ENCODE data around the gene SCN8A.
"Not testable (repeated sequence)": the region's sequence is repeated elsewhere in the genome, so short reads cannot be mapped to it uniquely, and the experiment has no call there.

The SCN8A gene

GRCh38 chr12:51774933-51775332 is 183.9 kb downstream of the SCN8A start:
- DNase-seq: no peak

DNA sequence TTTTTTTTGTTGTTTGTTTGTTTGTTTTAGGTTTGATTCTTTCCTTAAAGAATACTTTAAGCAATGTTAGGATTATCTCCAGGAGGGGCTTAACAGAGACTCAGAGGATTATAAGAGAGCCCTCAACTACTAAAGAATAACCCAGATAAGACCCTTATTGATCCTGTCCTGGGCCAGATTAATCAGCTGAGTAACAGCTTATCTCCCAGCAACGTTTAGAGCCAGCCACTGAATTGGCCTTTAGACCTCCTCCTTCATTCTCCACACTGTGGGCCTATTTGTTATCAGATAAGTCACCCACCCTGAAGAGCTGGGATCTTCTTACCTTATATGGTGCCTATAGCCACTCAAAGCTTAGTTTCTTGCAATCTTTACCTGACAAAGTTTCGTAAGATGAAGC is 186.4 kb downstream of the SCN8A start:
- no peak for DNase-seq

DNA sequence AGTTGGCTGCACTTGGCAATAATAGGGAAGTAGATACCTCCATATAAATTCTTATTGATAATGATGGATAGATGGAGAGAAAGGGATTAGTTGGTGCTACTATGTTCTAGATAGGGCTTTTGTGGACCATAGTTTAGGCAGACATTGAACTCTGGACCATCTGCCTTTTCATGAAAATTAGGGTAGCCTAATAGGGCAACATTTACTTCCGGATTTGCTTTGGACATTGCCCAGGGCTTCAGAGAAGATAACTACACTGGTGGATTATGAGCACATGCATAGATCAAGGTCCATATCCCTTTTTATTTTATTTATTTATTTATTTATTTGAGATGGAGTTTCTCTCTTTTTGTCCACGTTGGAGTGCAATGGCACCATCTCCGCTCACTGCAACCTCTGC is 186.9 kb downstream of the SCN8A start:
- no peak for DNase-seq

DNA sequence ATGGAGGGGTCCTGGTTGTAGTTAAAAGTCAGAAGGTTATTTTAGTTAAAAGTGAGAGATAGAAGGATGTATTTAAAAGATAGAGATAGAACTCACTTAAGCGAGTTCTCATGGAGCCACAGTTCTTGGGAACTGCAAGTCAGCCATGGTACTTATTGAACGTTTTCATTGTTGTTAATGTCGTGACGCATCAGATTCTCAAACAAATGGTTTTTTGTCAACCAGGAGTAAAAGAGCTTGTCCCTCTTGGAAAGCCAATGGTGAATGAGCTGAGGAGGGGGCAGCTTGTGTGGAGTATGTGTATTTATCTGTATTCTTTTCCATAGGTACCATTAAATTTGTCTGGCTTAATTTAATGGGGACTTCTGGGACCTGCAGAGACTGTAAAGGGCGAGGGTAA is 188.8 kb downstream of the SCN8A start:
- DNase-seq: no peak

GRCh38 chr12:51784688-51785087 is 193.7 kb downstream of the SCN8A start:
- DNase-seq: no peak

GRCh38 chr12:51785906-51786305 is 194.9 kb downstream of the SCN8A start:
- no peak for DNase-seq

GRCh38 chr12:51788876-51789275 is 197.8 kb downstream of the SCN8A start:
- DNase-seq: no peak

- no peak for DNase-seq
Observed at GRCh38 chr12:51792417-51792816, 201.4 kb downstream of the SCN8A start.

- no peak for DNase-seq
Observed at GRCh38 chr12:51793201-51793600, 202.2 kb downstream of the SCN8A start.

DNA sequence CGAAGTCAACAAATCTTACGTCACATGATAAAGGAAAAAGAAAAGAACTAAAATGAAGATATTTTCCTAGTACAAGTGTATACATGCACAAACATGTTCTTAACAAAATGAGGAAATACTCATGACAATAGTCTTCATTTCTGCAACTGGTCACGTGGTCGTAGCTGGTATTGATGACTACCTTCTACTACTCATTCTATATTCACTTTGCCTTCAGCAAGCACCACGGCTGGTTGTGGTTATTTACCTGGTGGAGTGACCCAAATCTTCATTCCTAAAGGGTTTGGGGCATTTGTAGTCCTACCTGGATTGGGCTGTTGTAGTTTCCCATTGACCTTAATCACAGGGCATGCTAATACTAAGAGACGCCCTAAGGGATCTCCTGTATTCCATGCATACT is 206.3 kb downstream of the SCN8A start:
- DNase-seq: no peak

DNA sequence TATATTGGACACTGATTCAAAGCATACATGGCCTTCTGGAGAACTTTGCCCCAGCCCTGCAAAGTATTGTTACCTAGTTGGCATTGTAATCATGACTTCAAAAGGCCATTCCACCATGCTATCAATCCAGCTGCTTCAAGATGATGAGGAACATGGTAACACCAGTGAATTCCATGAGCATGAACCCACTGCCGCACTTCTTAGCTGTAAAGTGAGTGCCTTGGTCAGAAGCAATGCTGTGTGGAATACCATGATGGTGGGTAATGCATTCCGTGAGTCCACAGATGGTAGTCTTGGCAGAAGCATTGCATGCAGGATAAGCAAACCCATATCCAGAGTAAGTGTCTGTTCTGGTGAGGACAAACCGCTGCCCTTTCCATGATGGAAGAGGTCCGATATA is 207.0 kb downstream of the SCN8A start:
- not testable (repeated sequence) for DNase-seq

- no peak for DNase-seq
Observed at GRCh38 chr12:51798501-51798900, 207.5 kb downstream of the SCN8A start.

GRCh38 chr12:51801027-51801426 is 210.0 kb downstream of the SCN8A start:
- no peak for DNase-seq

DNA sequence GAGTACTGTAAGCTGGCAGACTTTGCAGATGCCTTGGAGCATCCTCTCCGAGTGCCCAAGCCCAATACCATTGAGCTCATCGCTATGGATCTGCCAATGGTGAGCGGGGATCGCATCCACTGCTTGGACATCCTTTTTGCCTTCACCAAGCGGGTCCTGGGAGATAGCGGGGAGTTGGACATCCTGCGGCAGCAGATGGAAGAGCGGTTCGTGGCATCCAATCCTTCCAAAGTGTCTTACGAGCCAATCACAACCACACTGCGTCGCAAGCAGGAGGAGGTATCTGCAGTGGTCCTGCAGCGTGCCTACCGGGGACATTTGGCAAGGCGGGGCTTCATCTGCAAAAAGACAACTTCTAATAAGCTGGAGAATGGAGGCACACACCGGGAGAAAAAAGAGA is 215.9 kb downstream of the SCN8A start:
- DNase-seq: no peak

DNA sequence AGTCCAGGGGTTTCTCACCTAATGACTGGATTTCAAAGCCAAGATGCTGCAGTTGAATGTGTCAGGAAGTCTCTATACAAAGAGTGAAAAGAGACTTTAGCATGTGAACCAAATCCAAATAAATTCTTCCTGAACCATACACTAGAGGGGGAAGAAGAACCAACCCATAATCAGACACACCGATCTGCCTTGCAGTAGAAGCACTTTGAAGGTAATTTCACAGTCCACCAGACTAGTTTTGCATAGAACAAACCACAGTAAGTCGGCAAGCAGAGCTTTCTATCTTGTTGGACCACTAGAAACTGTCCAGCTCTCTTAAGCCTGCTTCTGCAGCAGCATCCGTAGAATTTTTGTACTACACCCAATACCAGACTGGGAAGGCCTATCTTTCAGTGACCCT is 218.2 kb downstream of the SCN8A start:
- no peak for DNase-seq

DNA sequence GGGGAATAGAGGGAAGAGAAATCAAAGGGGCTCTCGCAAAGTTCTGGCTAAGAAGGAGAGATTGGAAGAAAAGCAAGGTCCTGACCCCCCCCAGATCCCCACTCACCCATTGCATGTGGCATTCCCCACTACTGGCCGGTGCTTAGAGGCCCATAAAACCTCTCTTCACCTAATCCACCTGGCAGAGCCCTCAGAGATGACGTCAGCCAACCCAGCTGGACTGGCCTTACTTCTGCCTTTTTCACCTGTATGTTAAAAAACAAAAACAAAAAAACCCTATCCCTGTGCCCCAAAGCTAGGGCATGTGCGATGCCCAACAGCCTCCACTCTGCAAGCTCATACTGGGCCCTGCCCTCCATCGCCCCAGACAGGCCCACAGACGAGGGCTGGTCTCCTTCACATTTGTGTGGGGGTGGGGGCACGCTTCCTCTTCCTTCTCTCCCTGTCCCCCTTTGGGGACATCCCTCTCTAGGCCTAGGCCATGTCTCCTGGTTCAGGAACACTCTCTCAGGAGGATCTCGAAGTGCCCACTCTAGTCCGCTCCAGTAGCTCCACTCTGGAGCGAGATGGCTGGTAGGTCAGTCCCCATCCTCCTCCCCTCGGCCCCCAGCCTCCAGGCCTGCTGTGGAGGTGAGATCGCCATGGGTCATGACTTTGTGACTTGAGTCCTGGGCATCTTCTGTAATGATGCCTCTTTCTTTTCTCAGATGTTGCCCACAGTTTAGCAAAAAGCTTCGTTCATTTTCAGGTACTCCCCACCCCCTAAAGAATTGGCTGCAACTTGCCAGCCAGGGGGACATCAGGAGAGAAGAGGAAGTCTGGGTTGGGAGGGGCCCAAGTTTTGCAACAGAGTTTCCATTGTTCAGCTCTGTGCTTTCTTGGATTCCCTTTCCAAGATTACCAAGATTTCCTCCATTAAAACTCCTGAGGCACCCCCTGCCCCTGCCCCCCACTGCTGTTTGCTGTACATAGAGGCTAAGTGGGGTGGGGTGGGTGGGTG is 220.5 kb downstream of the SCN8A start:
- DNase-seq: no peak

- DNase-seq: no peak
Observed at GRCh38 chr12:51812871-51813270, 221.8 kb downstream of the SCN8A start.

- no peak for DNase-seq
Observed at GRCh38 chr12:51813931-51814310, 222.9 kb downstream of the SCN8A start.

DNA sequence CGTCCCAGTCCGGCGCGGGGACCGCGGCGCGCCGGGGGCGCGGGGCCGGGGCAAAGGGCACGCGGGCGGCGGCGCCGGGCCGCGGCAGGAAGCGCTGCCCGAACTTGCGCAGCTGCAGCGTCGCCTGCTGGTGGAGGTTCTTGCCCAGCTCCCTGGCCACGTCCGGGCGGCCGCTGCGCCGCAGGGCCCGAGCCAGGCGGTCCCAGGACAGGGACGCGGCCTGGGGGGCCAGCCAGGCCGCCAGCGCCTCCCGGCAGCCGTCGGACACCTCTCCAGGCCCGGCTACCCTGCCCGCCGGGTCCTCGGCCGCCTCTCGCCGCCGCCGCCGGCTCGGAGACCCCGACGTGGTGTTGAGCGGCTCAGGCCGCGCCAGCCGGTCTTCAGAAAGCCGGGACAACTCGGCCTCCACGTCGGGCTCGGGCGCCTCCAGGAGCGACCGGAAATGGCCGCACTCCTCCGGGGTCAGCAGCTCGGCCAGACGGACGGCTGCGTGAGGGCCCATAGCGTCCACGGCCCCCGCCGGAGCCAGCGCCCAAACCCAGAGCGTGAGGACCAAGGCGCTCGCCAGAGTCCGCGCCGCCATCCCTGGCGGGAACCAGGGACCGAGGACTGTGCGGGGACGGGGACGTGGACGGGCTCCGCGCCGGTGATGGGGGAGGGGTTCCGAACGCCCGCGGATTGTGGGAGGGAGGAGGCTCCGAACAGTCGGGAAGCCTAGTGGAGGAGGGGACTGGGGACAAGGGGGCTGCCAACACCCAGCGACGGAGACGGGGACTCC is 223.5 kb downstream of the SCN8A start:
- DNase-seq: peak; percentile 70

DNA sequence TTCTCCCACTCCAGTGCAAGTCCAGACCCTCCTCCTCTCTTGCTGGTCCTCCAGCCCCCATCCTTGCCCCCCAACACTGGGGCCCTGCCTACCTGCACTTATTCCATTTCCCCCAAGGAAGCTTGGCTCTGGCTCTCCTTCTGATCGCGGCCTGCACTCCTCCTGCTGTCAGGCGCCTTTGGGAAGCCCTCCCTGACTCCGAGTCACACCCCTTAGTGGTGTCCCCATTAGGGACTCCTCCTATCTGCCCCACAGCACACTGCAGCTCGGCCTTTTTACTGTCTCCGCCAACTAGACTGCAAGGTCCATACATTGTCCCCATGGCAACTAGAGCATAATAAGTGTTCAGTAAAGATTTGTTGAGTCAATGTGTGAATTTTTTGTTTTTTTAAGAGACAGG is 224.5 kb downstream of the SCN8A start:
- no peak for DNase-seq

- no peak for DNase-seq
Observed at GRCh38 chr12:51817027-51817953, 226.3 kb downstream of the SCN8A start.

GRCh38 chr12:51818086-51818485 is 227.1 kb downstream of the SCN8A start:
- no peak for DNase-seq

All from activated CD8-positive, alpha-beta memory T cell treated with anti-CD3 and anti-CD28 coated beads, Interleukin-2, amount 50 U/mL, for 4 hours (primary cell).